Mesendoderm (in vitro differentiated cells): ENCODE results near the gene XRCC1.

Experiments used
- DNase-seq: peaks from one replicate; pipeline ENCODE4 v3.0.0; 2013
- H2AK5ac ChIP-seq: 2 replicates; pipeline ENCODE4 v1.6.1; 2013; ENCODE audit warnings: low read length, inconsistent platforms
- H2BK120ac ChIP-seq: 2 replicates; pipeline ENCODE4 v1.6.1; 2013; ENCODE audit warnings: low read depth, mild to moderate bottlenecking, low read length, moderate library complexity, mixed read lengths
- H2BK15ac ChIP-seq: replicated peaks from 2 replicates; pipeline ENCODE4 v1.6.1; 2013; ENCODE audit warnings: low read depth, mild to moderate bottlenecking, moderate library complexity
- H2BK5ac ChIP-seq: 2 replicates; pipeline ENCODE4 v1.6.1; 2013; ENCODE audit warnings: low read length, inconsistent platforms
- H3K18ac ChIP-seq: 2 replicates; pipeline ENCODE4 v1.6.1; 2013; ENCODE audit warnings: mild to moderate bottlenecking, low read length, mixed read lengths
- H3K23ac ChIP-seq: one replicate; pipeline ENCODE4 v1.6.1; 2013; ENCODE audit warnings: low read length
- H3K27ac ChIP-seq: 2 replicates; pipeline ENCODE4 v1.5.1; 2013; ENCODE audit warnings: low read depth, mild to moderate bottlenecking, inconsistent platforms, low read length, moderate library complexity
- H3K27me3 ChIP-seq: 2 replicates; pipeline ENCODE4 v1.6.1; 2013; ENCODE audit warnings: low read length, control low read depth, mild to moderate bottlenecking, inconsistent platforms; ENCODE audit not compliant: insufficient read depth, poor library complexity
- H3K36me3 ChIP-seq: 2 replicates; pipeline ENCODE4 v1.6.1; 2013; ENCODE audit warnings: low read length, inconsistent platforms; ENCODE audit not compliant: control insufficient read depth, insufficient read depth
- H3K4ac ChIP-seq: one replicate; pipeline ENCODE4 v1.6.1; 2013; ENCODE audit warnings: low read depth, mild to moderate bottlenecking, low read length, moderate library complexity
- H3K4me1 ChIP-seq: 2 replicates; pipeline ENCODE4 v1.6.1; 2013; ENCODE audit warnings: low read depth, low read length, inconsistent platforms; ENCODE audit not compliant: control insufficient read depth
- H3K4me2 ChIP-seq: 2 replicates; pipeline ENCODE4 v1.6.1; 2013; ENCODE audit warnings: low read length
- H3K4me3 ChIP-seq: 2 replicates; pipeline ENCODE4 v1.5.1; 2013; ENCODE audit warnings: mild to moderate bottlenecking, low read length
- H3K56ac ChIP-seq: one replicate; pipeline ENCODE4 v1.6.1; 2013; ENCODE audit warnings: low read length
- H3K79me1 ChIP-seq: 2 replicates; pipeline ENCODE4 v1.6.1; 2013; ENCODE audit warnings: low read length, inconsistent platforms
- H3K79me2 ChIP-seq: 2 replicates; pipeline ENCODE4 v1.6.1; 2013; ENCODE audit warnings: mild to moderate bottlenecking, low read length; ENCODE audit not compliant: control insufficient read depth, insufficient read depth
- H3K9ac ChIP-seq: 2 replicates; pipeline ENCODE4 v1.6.1; 2013; ENCODE audit warnings: low read length, inconsistent platforms
- H4K5ac ChIP-seq: one replicate; pipeline ENCODE4 v1.6.1; 2013; ENCODE audit warnings: low read length
- H4K8ac ChIP-seq: one replicate; pipeline ENCODE4 v1.6.1; 2013; ENCODE audit warnings: low read depth, mild to moderate bottlenecking, control low read depth, low read length, moderate library complexity
- WGBS: extraction: QIAGEN DNeasy Blood & Tissue Kit; methylation state at CpG from one replicate; pipeline ENCODE4 v1.1.7; 2013; ENCODE audit warnings: low lambda C conversion rate, missing lambda C conversion rate; ENCODE audit not compliant: insufficient coverage; ENCODE audit errors: extremely low coverage; 5-methylcytosine and 5-hydroxymethylcytosine counted together

The XRCC1 gene

GRCh38 chr19:43594081-43594697 is 18.9 kb upstream of the XRCC1 start:
- Histone ChIP-seq H2BK15ac (no peak overlapping the region), H3K27ac (no peak overlapping the region), H3K79me1 (peaks cover 16% of the 10 kb centered on the region), H3K18ac (no peak overlapping the region), H3K4me1 (peaks cover 1% of the 10 kb centered on the region), H2BK5ac (no peak overlapping the region), H2BK120ac (no peak overlapping the region), H3K9ac (peak overlapping the region; percentile 89), H3K36me3 (no peaks in the 10 kb centered on the region), H4K8ac (no peak overlapping the region), H3K56ac (peak overlapping the region; percentile 42), H4K5ac (no peak overlapping the region), H3K4me3 (no peak overlapping the region), H2AK5ac (no peak overlapping the region), H3K4ac (no peak overlapping the region), H3K4me2 (no peak overlapping the region), H3K27me3 (no peaks in the 10 kb centered on the region), H3K79me2 (peaks cover 17% of the 10 kb centered on the region), H3K23ac (no peak overlapping the region)
- no peak for DNase-seq
- WGBS, result no CpG with 5 or more reads among the region's 10 CpGs

GRCh38 chr19:43592800-43593350 is 17.5 kb upstream of the XRCC1 start:
- Histone ChIP-seq H3K4me3 (no peak overlapping the region), H2BK5ac (no peak overlapping the region), H3K27me3 (no peaks in the 10 kb centered on the region), H3K9ac (no peak overlapping the region), H3K56ac (no peak overlapping the region), H3K36me3 (no peaks in the 10 kb centered on the region), H3K18ac (no peak overlapping the region), H3K23ac (no peak overlapping the region), H3K4me2 (no peak overlapping the region), H3K4ac (no peak overlapping the region), H2AK5ac (no peak overlapping the region), H4K8ac (no peak overlapping the region), H2BK120ac (no peak overlapping the region), H4K5ac (no peak overlapping the region), H3K79me2 (peaks cover 11% of the 10 kb centered on the region), H3K79me1 (peaks cover 8% of the 10 kb centered on the region), H3K27ac (no peak overlapping the region), H3K4me1 (peaks cover 1% of the 10 kb centered on the region), H2BK15ac (no peak overlapping the region)
- DNase-seq, result no peak
- WGBS, result no CpG with 5 or more reads among the region's 37 CpGs

DNA sequence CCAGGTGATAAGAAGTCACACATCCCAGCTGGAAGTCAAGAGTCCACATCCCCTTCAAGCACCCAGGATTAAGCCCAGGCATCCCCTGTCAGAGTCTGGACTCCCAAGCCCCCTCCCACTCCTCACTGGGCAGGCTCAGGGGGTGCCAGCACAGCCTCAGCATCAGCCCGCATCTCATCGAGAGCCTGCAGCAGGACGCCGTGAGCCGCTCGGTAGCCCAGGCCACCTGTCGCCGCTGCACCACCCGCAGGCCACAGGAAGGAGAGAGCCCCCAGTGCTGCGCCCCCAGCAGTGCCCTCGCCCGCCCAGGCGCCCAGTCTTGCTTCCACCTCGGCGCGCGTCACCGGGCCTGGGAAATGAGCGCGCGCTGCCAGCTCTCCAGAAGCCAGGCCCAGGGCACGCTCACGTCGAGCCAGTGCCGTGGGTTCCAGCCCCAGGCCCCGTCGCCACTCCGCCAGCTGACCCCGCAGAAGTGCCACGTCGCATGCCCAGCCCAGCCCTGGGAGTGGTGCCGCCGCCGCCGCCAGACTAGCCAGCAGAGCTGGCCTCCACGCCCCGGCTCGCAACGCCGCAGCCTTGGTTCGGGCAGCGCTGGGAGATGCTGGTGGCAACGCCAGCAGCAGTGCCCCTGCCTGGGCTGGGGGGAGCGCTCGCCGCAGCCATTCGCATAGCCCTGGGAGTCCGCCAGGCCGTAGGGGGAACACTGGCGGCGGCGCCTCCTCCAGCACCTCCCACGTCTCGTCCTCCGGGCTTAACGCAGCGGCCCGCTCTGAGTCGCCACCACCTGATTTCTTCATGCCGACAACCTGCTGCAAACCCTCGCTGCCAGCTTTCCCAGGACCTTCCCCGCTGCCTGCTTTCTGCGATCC is 16.8 kb upstream of the XRCC1 start:
- DNase-seq, result no peak
- Histone ChIP-seq H3K27ac (no peak overlapping the region), H3K56ac (no peak overlapping the region), H3K79me1 (peaks cover 5% of the 10 kb centered on the region), H3K18ac (no peak overlapping the region), H4K5ac (no peak overlapping the region), H3K79me2 (peaks cover 4% of the 10 kb centered on the region), H2BK120ac (no peak overlapping the region), H4K8ac (no peak overlapping the region), H3K27me3 (no peaks in the 10 kb centered on the region), H3K23ac (no peak overlapping the region), H2BK15ac (no peak overlapping the region), H3K4ac (no peak overlapping the region), H3K9ac (no peak overlapping the region), H2AK5ac (no peak overlapping the region), H3K4me3 (no peak overlapping the region), H3K36me3 (no peaks in the 10 kb centered on the region), H2BK5ac (no peak overlapping the region), H3K4me2 (no peak overlapping the region), H3K4me1 (no peaks in the 10 kb centered on the region)
- no CpG with 5 or more reads among the region's 63 CpGs for WGBS

- Histone ChIP-seq H3K27me3 (no peaks in the 10 kb centered on the region), H3K23ac (no peak overlapping the region), H3K79me1 (peaks cover 5% of the 10 kb centered on the region), H3K56ac (no peak overlapping the region), H4K5ac (no peak overlapping the region), H2BK5ac (no peak overlapping the region), H2BK15ac (no peak overlapping the region), H3K4me2 (no peak overlapping the region), H3K36me3 (peaks cover 1% of the 10 kb centered on the region), H3K27ac (no peak overlapping the region), H3K79me2 (no peaks in the 10 kb centered on the region), H2AK5ac (no peak overlapping the region), H3K9ac (no peak overlapping the region), H3K4me3 (no peak overlapping the region), H2BK120ac (no peak overlapping the region), H3K4ac (no peak overlapping the region), H3K18ac (no peak overlapping the region), H3K4me1 (no peaks in the 10 kb centered on the region), H4K8ac (no peak overlapping the region)
- no peak for DNase-seq
- WGBS, result no CpG with 5 or more reads among the region's 6 CpGs
Measured at GRCh38 chr19:43589678-43590077, 14.4 kb upstream of the XRCC1 start.

- Histone ChIP-seq H3K4me1 (no peaks in the 10 kb centered on the region), H2BK5ac (no peak overlapping the region), H3K9ac (no peak overlapping the region), H4K5ac (no peak overlapping the region), H4K8ac (no peak overlapping the region), H3K4ac (no peak overlapping the region), H2AK5ac (no peak overlapping the region), H2BK120ac (no peak overlapping the region), H3K18ac (no peak overlapping the region), H2BK15ac (no peak overlapping the region), H3K23ac (no peak overlapping the region), H3K36me3 (peaks cover 1% of the 10 kb centered on the region), H3K27ac (no peak overlapping the region), H3K79me2 (no peaks in the 10 kb centered on the region), H3K27me3 (no peaks in the 10 kb centered on the region), H3K4me3 (no peak overlapping the region), H3K79me1 (peaks cover 5% of the 10 kb centered on the region), H3K4me2 (no peak overlapping the region), H3K56ac (no peak overlapping the region)
- no peak for DNase-seq
- WGBS, result no CpG with 5 or more reads among the region's 5 CpGs
Measured at GRCh38 chr19:43589277-43589676, 13.9 kb upstream of the XRCC1 start.
